GM19455 (cell line): Measurements from ENCODE around the gene ESPL1.

Experiments used
- ATAC-seq: cut with Tn5 transposase; IDR thresholded peaks from one replicate; pipeline ENCODE4 v1.9.1; 2021; ENCODE audit not compliant: unreplicated experiment

The ESPL1 gene

DNA sequence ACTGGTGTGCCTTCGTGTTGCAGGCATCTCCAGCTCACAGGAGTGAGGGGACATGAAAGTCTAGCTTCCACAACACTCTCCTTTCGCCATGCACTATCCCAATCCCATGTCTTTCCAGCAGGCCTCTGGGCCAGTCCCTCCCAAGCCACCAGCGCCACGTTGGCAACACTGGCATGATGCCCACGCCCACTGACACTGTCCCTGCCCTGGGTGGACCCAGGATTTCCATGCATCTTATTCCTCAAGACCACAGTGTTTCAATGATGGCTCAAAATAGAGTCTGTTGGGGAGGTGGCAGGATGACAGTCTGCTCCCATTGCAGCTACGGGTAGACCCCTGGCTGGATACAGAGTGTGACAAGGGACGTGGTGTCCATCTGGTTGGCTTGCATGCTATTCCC is 65.7 kb downstream of the ESPL1 start:
- ATAC-seq, result no peak

DNA sequence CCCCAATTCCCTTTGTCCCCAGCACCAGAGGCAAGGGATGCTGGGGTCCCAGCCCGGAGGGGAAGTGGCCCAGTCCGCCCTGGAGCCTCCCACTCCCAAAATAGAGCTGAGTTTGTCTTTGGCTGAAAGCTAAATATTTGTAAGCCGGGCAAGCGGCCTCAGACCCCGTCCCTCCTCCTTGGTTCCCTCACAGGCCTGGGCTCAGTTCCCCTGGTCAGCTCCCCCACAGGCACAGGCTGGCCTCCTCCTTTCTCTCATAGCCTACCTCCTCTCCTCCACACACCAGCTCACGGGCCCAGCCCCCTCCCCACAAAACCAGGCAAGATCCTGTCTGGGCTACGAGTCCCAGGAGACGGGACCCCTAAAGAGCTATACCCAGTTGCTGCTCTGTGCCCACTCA is 66.7 kb downstream of the ESPL1 start:
- ATAC-seq, result no peak

DNA sequence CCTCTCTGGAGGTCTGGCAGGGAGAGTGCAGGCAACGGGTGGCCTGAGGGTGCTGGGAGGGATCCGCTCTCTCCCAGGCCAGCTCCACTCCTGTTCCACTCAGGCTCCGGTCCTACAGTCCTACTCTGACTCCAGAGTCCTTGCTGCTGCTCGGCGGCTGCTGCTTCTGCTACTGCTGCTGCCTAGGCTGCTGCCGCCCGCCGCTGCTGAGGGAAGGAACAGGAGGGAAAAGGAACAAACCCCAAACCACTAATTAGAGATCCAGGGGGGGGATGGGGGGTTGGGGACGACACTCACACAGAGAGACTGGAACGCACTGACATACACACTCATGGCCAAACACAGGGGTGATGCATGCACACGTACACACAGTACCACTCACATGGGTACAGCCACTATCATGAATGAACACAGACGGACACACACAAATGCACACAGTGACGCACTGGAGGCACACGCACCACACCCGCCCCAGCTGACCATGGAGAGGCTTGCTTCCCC is 68.1 kb downstream of the ESPL1 start, which contains the start of gene SP7:
SP7 (minus strand) TSS at position 174 of the 501 bp plus-strand sequence. CDS start 708 bp downstream, outside the sequence.
- no peak for ATAC-seq

DNA sequence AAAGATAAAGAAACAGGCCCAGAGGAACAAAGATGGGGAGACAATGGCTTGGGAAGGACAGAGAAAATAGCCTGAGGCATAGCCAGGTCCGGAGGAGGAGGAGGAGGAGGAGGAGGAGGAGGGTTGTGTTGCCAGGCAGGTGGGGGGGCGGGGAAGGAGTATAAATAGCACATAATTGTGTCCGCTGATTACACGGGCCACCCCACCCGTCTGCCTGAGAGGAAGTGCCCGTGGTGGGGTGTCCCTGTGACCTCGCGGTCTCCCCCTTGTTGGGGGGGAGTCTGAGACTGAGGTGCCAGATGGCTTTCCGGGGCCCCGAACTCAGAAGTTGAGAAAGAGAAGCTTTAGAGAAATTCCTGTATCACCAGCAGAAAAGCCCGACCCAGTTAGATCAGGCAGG is 69.9 kb downstream of the ESPL1 start:
- no peak for ATAC-seq

- ATAC-seq, result no peak
Measured at GRCh38 chr12:53338916-53339315, 70.8 kb downstream of the ESPL1 start.

GRCh38 chr12:53340398-53340797 is 72.3 kb downstream of the ESPL1 start:
- no peak for ATAC-seq
